ENCODE data around the gene SCNM1. TPM values are rescaled to one million over a fixed set of nuclear protein-coding genes. Genes with fewer than 3 reads are reported as not detected.

Gene SCNM1, protein sequence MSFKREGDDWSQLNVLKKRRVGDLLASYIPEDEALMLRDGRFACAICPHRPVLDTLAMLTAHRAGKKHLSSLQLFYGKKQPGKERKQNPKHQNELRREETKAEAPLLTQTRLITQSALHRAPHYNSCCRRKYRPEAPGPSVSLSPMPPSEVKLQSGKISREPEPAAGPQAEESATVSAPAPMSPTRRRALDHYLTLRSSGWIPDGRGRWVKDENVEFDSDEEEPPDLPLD
- total RNA-seq: 10 to 100 TPM; 20.5 to 42.6 (median 31.2) TPM

- peak within 1 kb of the TSS; percentile 77 to 95 (median 88) for H3K27ac ChIP-seq
- H3K9me3 ChIP-seq: no peaks in the 10 kb centered on the region
- H3K4me1 ChIP-seq: peaks cover 5 to 43% (median 18%) of the 10 kb centered on the region in 4 donors
- TF ChIP-seq POLR2A (IDR thresholded peaks at IDR 0.05) (no peak), EP300 (IDR thresholded peaks at IDR 0.05) (peak; percentile 96 to 99)
- TF ChIP-seq, protein P1, sequence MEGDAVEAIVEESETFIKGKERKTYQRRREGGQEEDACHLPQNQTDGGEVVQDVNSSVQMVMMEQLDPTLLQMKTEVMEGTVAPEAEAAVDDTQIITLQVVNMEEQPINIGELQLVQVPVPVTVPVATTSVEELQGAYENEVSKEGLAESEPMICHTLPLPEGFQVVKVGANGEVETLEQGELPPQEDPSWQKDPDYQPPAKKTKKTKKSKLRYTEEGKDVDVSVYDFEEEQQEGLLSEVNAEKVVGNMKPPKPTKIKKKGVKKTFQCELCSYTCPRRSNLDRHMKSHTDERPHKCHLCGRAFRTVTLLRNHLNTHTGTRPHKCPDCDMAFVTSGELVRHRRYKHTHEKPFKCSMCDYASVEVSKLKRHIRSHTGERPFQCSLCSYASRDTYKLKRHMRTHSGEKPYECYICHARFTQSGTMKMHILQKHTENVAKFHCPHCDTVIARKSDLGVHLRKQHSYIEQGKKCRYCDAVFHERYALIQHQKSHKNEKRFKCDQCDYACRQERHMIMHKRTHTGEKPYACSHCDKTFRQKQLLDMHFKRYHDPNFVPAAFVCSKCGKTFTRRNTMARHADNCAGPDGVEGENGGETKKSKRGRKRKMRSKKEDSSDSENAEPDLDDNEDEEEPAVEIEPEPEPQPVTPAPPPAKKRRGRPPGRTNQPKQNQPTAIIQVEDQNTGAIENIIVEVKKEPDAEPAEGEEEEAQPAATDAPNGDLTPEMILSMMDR (IDR thresholded peaks at IDR 0.05): peak in 2 of 5 experiments; percentile 74 to 78
- H3K27me3 ChIP-seq: no peaks in the 10 kb centered on the region
- peak within 1 kb of the TSS; percentile 72 to 88 (median 76) for H3K4me3 ChIP-seq
- WGBS, 2 donors: 1% methylated on average over 38 of the region's 38 CpGs
- H3K36me3 ChIP-seq: peaks cover 0 to 52% (median 0%) of the 10 kb centered on the region in 3 donors
- DNase-seq (ENCODE audit: low spot score in 2 of 2): peak; percentile 91 to 98
Measured at GRCh38 chr1:151165738-151166504, at the start of gene SCNM1, which contains the start of gene LYSMD1. SCNM1 (plus strand) TSS chr1:151166144; CDS start chr1:151166153, 9 bp downstream. LYSMD1 (minus strand) TSS chr1:151165902; CDS start chr1:151165258, 644 bp downstream.

GRCh38 chr1:151124763-151125403, 41.1 kb upstream of the SCNM1 start:
- DNase-seq (ENCODE audit: low spot score in 2 of 2): no peak
- Histone ChIP-seq H3K27ac (no peak overlapping the region), H3K4me3 (no peak overlapping the region), H3K36me3 (peaks cover 0 to 59% (median 3%) of the 10 kb centered on the region in 3 donors), H3K27me3 (no peaks in the 10 kb centered on the region), H3K9me3 (no peaks in the 10 kb centered on the region), H3K4me1 (no peaks in the 10 kb centered on the region)
- 80 to 86% methylated on average over 5 of the region's 5 CpGs for WGBS, 2 donors
- TF ChIP-seq EP300 (IDR thresholded peaks at IDR 0.05) (no peak), POLR2A (IDR thresholded peaks at IDR 0.05) (no peak)
- TF ChIP-seq, protein P1 (IDR thresholded peaks at IDR 0.05): no peak

- H3K36me3 ChIP-seq: peaks cover 0 to 30% (median 0%) of the 10 kb centered on the region in 3 donors
- DNase-seq (ENCODE audit: low spot score in 2 of 2): no peak
- no peak for TF ChIP-seq EP300 (IDR thresholded peaks at IDR 0.05)
- TF ChIP-seq, protein P1 (IDR thresholded peaks at IDR 0.05): no peak
- no peak for TF ChIP-seq POLR2A (IDR thresholded peaks at IDR 0.05)
- peaks cover 0 to 22% (median 0%) of the 10 kb centered on the region in 4 donors for H3K4me1 ChIP-seq
- H3K27ac ChIP-seq: no peak overlapping the region
- 73% methylated on average over 6 of the region's 6 CpGs for WGBS, 2 donors
- H3K9me3 ChIP-seq: no peaks in the 10 kb centered on the region
- H3K27me3 ChIP-seq: no peaks in the 10 kb centered on the region
- H3K4me3 ChIP-seq: no peak overlapping the region
Measured at GRCh38 chr1:151128800-151129199, 37.1 kb upstream of the SCNM1 start.

DNA sequence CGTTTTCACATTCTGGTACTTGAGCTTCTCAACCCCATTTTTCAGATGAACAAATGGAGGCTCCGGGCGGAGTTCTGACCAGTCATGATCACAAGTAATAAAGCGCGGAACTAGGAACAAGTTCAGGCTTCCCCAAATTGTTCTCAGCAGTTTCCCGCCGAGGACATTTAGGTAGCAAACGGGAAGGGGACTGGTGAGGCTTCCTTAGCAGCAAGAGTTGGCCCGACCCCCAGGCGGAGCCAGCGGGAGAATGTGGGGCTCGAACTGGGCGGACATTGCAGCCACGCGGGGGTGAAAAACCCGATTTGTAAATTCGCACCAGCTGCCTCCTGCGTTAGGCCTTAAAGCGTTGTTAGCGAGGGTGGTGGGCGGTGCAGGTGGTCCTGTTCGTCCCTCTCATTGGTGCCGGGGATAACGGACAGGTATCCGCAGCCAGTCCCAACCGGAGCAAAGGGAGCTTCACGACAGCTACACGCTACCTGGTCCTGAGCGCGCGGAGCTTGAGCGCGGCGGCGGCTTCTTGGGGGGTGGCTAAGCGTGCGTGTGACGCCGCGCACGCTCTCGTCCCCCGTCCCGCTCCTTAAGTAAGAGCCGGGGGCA, 34.9 kb upstream of the SCNM1 start:
- Histone ChIP-seq H3K9me3 (no peaks in the 10 kb centered on the region), H3K27ac (peak overlapping the region; percentile 56 to 84 (median 66)), H3K4me1 (peaks cover 0 to 22% (median 0%) of the 10 kb centered on the region in 4 donors), H3K4me3 (peak overlapping the region; percentile 40 to 55 (median 42)), H3K36me3 (peaks cover 0 to 34% (median 0%) of the 10 kb centered on the region in 3 donors), H3K27me3 (no peaks in the 10 kb centered on the region)
- WGBS, 2 donors: 6 to 9% methylated on average over 16 to 42 of the region's 45 CpGs
- peak; percentile 76 to 81 for DNase-seq (ENCODE audit: low spot score in 2 of 2)
- TF ChIP-seq POLR2A (IDR thresholded peaks at IDR 0.05): peak in 1 of 2 donors; percentile 39
- peak in 1 of 2 donors; percentile 64 for TF ChIP-seq EP300 (IDR thresholded peaks at IDR 0.05)
- TF ChIP-seq, protein P1 (IDR thresholded peaks at IDR 0.05): peak in 2 of 5 experiments; percentile 18 to 29
